ENCODE results near the gene RERG.

RERG gene

GRCh38 chr12:15199930-15200329, 21.3 kb downstream of the RERG start:
- no peaks in the 10 kb centered on the region for H3K9me3 ChIP-seq (ENCODE audit: control insufficient read depth, insufficient read depth, low read length)
- no peak overlapping the region for H3K4me3 ChIP-seq (ENCODE audit: low read depth, low read length)
- no peaks in the 10 kb centered on the region for H3K4me1 ChIP-seq (ENCODE audit: control insufficient read depth, insufficient read depth, low read length)
- no peaks in the 10 kb centered on the region for H3K36me3 ChIP-seq (ENCODE audit: control insufficient read depth, insufficient read depth, low read length)
- no peaks in the 10 kb centered on the region for H3K27me3 ChIP-seq (ENCODE audit: control insufficient read depth, insufficient read depth, low read length)
- no peak overlapping the region for H3K9ac ChIP-seq (ENCODE audit: low read depth, low read length)

GRCh38 chr12:15196678-15197505, 24.3 kb downstream of the RERG start:
- no peak overlapping the region for H3K9ac ChIP-seq (ENCODE audit: low read depth, low read length)
- H3K27me3 ChIP-seq (ENCODE audit: control insufficient read depth, insufficient read depth, low read length), result no peaks in the 10 kb centered on the region
- no peak overlapping the region for H3K4me3 ChIP-seq (ENCODE audit: low read depth, low read length)
- no peaks in the 10 kb centered on the region for H3K4me1 ChIP-seq (ENCODE audit: control insufficient read depth, insufficient read depth, low read length)
- H3K36me3 ChIP-seq (ENCODE audit: control insufficient read depth, insufficient read depth, low read length), result no peaks in the 10 kb centered on the region
- H3K9me3 ChIP-seq (ENCODE audit: control insufficient read depth, insufficient read depth, low read length), result no peaks in the 10 kb centered on the region

- no peaks in the 10 kb centered on the region for H3K4me1 ChIP-seq (ENCODE audit: control insufficient read depth, insufficient read depth, low read length)
- no peaks in the 10 kb centered on the region for H3K27me3 ChIP-seq (ENCODE audit: control insufficient read depth, insufficient read depth, low read length)
- no peaks in the 10 kb centered on the region for H3K9me3 ChIP-seq (ENCODE audit: control insufficient read depth, insufficient read depth, low read length)
- no peaks in the 10 kb centered on the region for H3K36me3 ChIP-seq (ENCODE audit: control insufficient read depth, insufficient read depth, low read length)
- H3K4me3 ChIP-seq (ENCODE audit: low read depth, low read length), result no peak overlapping the region
- H3K9ac ChIP-seq (ENCODE audit: low read depth, low read length), result no peak overlapping the region
Observed at GRCh38 chr12:15196221-15196620, 25.0 kb downstream of the RERG start.

- no peaks in the 10 kb centered on the region for H3K9me3 ChIP-seq (ENCODE audit: control insufficient read depth, insufficient read depth, low read length)
- no peak overlapping the region for H3K4me3 ChIP-seq (ENCODE audit: low read depth, low read length)
- no peak overlapping the region for H3K9ac ChIP-seq (ENCODE audit: low read depth, low read length)
- H3K4me1 ChIP-seq (ENCODE audit: control insufficient read depth, insufficient read depth, low read length), result no peaks in the 10 kb centered on the region
- H3K36me3 ChIP-seq (ENCODE audit: control insufficient read depth, insufficient read depth, low read length), result no peaks in the 10 kb centered on the region
- H3K27me3 ChIP-seq (ENCODE audit: control insufficient read depth, insufficient read depth, low read length), result no peaks in the 10 kb centered on the region
Observed at GRCh38 chr12:15194456-15195368, 26.5 kb downstream of the RERG start.

- Histone ChIP-seq H3K4me3 (ENCODE audit: low read depth, low read length) (no peak overlapping the region), H3K27me3 (ENCODE audit: control insufficient read depth, insufficient read depth, low read length) (no peaks in the 10 kb centered on the region), H3K4me1 (ENCODE audit: control insufficient read depth, insufficient read depth, low read length) (no peaks in the 10 kb centered on the region), H3K9ac (ENCODE audit: low read depth, low read length) (no peak overlapping the region), H3K9me3 (ENCODE audit: control insufficient read depth, insufficient read depth, low read length) (no peaks in the 10 kb centered on the region), H3K36me3 (ENCODE audit: control insufficient read depth, insufficient read depth, low read length) (no peaks in the 10 kb centered on the region)
Observed at GRCh38 chr12:15193946-15194345, 27.3 kb downstream of the RERG start.

- no peaks in the 10 kb centered on the region for H3K4me1 ChIP-seq (ENCODE audit: control insufficient read depth, insufficient read depth, low read length)
- H3K9me3 ChIP-seq (ENCODE audit: control insufficient read depth, insufficient read depth, low read length), result no peaks in the 10 kb centered on the region
- H3K4me3 ChIP-seq (ENCODE audit: low read depth, low read length), result no peak overlapping the region
- no peaks in the 10 kb centered on the region for H3K36me3 ChIP-seq (ENCODE audit: control insufficient read depth, insufficient read depth, low read length)
- H3K27me3 ChIP-seq (ENCODE audit: control insufficient read depth, insufficient read depth, low read length), result no peaks in the 10 kb centered on the region
- H3K9ac ChIP-seq (ENCODE audit: low read depth, low read length), result no peak overlapping the region
Observed at GRCh38 chr12:15192720-15193119, 28.5 kb downstream of the RERG start.

GRCh38 chr12:15188127-15188526, 33.1 kb downstream of the RERG start:
- H3K4me1 ChIP-seq (ENCODE audit: control insufficient read depth, insufficient read depth, low read length), result no peaks in the 10 kb centered on the region
- H3K4me3 ChIP-seq (ENCODE audit: low read depth, low read length), result no peak overlapping the region
- no peak overlapping the region for H3K9ac ChIP-seq (ENCODE audit: low read depth, low read length)
- no peaks in the 10 kb centered on the region for H3K36me3 ChIP-seq (ENCODE audit: control insufficient read depth, insufficient read depth, low read length)
- H3K27me3 ChIP-seq (ENCODE audit: control insufficient read depth, insufficient read depth, low read length), result no peaks in the 10 kb centered on the region
- no peaks in the 10 kb centered on the region for H3K9me3 ChIP-seq (ENCODE audit: control insufficient read depth, insufficient read depth, low read length)

- Histone ChIP-seq H3K9ac (ENCODE audit: low read depth, low read length) (no peak overlapping the region), H3K4me1 (ENCODE audit: control insufficient read depth, insufficient read depth, low read length) (no peaks in the 10 kb centered on the region), H3K36me3 (ENCODE audit: control insufficient read depth, insufficient read depth, low read length) (no peaks in the 10 kb centered on the region)
Observed at GRCh38 chr12:15186597-15186996, 34.6 kb downstream of the RERG start.

GRCh38 chr12:15184484-15184883, 36.7 kb downstream of the RERG start:
- Histone ChIP-seq H3K9ac (ENCODE audit: low read depth, low read length) (no peak overlapping the region), H3K4me1 (ENCODE audit: control insufficient read depth, insufficient read depth, low read length) (no peaks in the 10 kb centered on the region), H3K9me3 (ENCODE audit: control insufficient read depth, insufficient read depth, low read length) (no peaks in the 10 kb centered on the region), H3K36me3 (ENCODE audit: control insufficient read depth, insufficient read depth, low read length) (no peaks in the 10 kb centered on the region), H3K27me3 (ENCODE audit: control insufficient read depth, insufficient read depth, low read length) (no peaks in the 10 kb centered on the region), H3K4me3 (ENCODE audit: low read depth, low read length) (no peak overlapping the region)

More at GRCh38 chr12:15186597-15186996, 34.6 kb downstream of the RERG start:
- no peaks in the 10 kb centered on the region for H3K9me3 ChIP-seq (ENCODE audit: control insufficient read depth, insufficient read depth, low read length)
- no peak overlapping the region for H3K4me3 ChIP-seq (ENCODE audit: low read depth, low read length)
- H3K27me3 ChIP-seq (ENCODE audit: control insufficient read depth, insufficient read depth, low read length), result no peaks in the 10 kb centered on the region

- Histone ChIP-seq H3K9ac (ENCODE audit: low read depth, low read length) (no peak overlapping the region), H3K4me1 (ENCODE audit: control insufficient read depth, insufficient read depth, low read length) (no peaks in the 10 kb centered on the region), H3K36me3 (ENCODE audit: control insufficient read depth, insufficient read depth, low read length) (no peaks in the 10 kb centered on the region), H3K9me3 (ENCODE audit: control insufficient read depth, insufficient read depth, low read length) (no peaks in the 10 kb centered on the region), H3K27me3 (ENCODE audit: control insufficient read depth, insufficient read depth, low read length) (no peaks in the 10 kb centered on the region), H3K4me3 (ENCODE audit: low read depth, low read length) (no peak overlapping the region)
Observed at GRCh38 chr12:15183821-15184220, 37.4 kb downstream of the RERG start.

- Histone ChIP-seq H3K9ac (ENCODE audit: low read depth, low read length) (no peak overlapping the region), H3K27me3 (ENCODE audit: control insufficient read depth, insufficient read depth, low read length) (no peaks in the 10 kb centered on the region), H3K9me3 (ENCODE audit: control insufficient read depth, insufficient read depth, low read length) (no peaks in the 10 kb centered on the region), H3K4me1 (ENCODE audit: control insufficient read depth, insufficient read depth, low read length) (no peaks in the 10 kb centered on the region), H3K4me3 (ENCODE audit: low read depth, low read length) (no peak overlapping the region), H3K36me3 (ENCODE audit: control insufficient read depth, insufficient read depth, low read length) (no peaks in the 10 kb centered on the region)
Observed at GRCh38 chr12:15181017-15181683, 40.1 kb downstream of the RERG start.
